ENCODE results near the gene CCDC188.
A peak's percentile ranks its signal among the peaks of the same experiment; 100 is the strongest.

Gene CCDC188

GRCh38 chr22:20147237-20147988, 3.4 kb downstream of the CCDC188 start:
- no peak for DNase-seq (ENCODE audit: low read depth)

- no peak for DNase-seq (ENCODE audit: low read depth)
Observed at GRCh38 chr22:20146777-20147176, 4.1 kb downstream of the CCDC188 start.

- no peak for DNase-seq (ENCODE audit: low read depth)
Observed at GRCh38 chr22:20145832-20146223, 5.0 kb downstream of the CCDC188 start.

GRCh38 chr22:20145206-20145831, 5.5 kb downstream of the CCDC188 start:
- DNase-seq (ENCODE audit: low read depth) = no peak

GRCh38 chr22:20143883-20144665, 6.8 kb downstream of the CCDC188 start:
- DNase-seq (ENCODE audit: low read depth) = no peak

- DNase-seq (ENCODE audit: low read depth) = no peak
Observed at GRCh38 chr22:20142711-20143621, 7.9 kb downstream of the CCDC188 start.

GRCh38 chr22:20141186-20142077, 9.4 kb downstream of the CCDC188 start:
- DNase-seq (ENCODE audit: low read depth) = peak; percentile 89

GRCh38 chr22:20140521-20140964, 10.3 kb downstream of the CCDC188 start:
- DNase-seq (ENCODE audit: low read depth) = no peak

GRCh38 chr22:20140107-20140445, 10.8 kb downstream of the CCDC188 start:
- DNase-seq (ENCODE audit: low read depth) = no peak

GRCh38 chr22:20139391-20140106, 11.3 kb downstream of the CCDC188 start:
- DNase-seq (ENCODE audit: low read depth) = no peak

GRCh38 chr22:20138868-20139267, 12.0 kb downstream of the CCDC188 start:
- no peak for DNase-seq (ENCODE audit: low read depth)

GRCh38 chr22:20138417-20138738, 12.5 kb downstream of the CCDC188 start:
- DNase-seq (ENCODE audit: low read depth) = no peak

- no peak for DNase-seq (ENCODE audit: low read depth)
Observed at GRCh38 chr22:20137671-20138416, 13.0 kb downstream of the CCDC188 start.

- no peak for DNase-seq (ENCODE audit: low read depth)
Observed at GRCh38 chr22:20137113-20137512, 13.7 kb downstream of the CCDC188 start.

GRCh38 chr22:20136603-20136873, 14.3 kb downstream of the CCDC188 start:
- DNase-seq (ENCODE audit: low read depth) = no peak

GRCh38 chr22:20135806-20136602, 14.9 kb downstream of the CCDC188 start:
- no peak for DNase-seq (ENCODE audit: low read depth)

- DNase-seq (ENCODE audit: low read depth) = no peak
Observed at GRCh38 chr22:20135265-20135664, 15.6 kb downstream of the CCDC188 start.

GRCh38 chr22:20133930-20134549, 16.8 kb downstream of the CCDC188 start:
- DNase-seq (ENCODE audit: low read depth) = no peak
